RPMI7951 (cell line): ENCODE results near the gene SALL1. TPM values are rescaled to one million over a fixed set of nuclear protein-coding genes. Genes with fewer than 3 reads are reported as not detected.

Experiments
- DNase-seq: peaks from one replicate; pipeline ENCODE4 v3.0.0-alpha.2; 2012; ENCODE audit warnings: low read depth
- total RNA-seq: library from RNA; depleted of rRNA; stranded (reverse); fragments of >200 nt; shearing (Covaris generic); gene quantifications from 2 replicates; pipeline ENCODE4 v1.2.3, GENCODE V29; 2014

Gene SALL1
- total RNA-seq, 1 experiment from 2014 or later = 10.8 TPM

GRCh38 chr16:51141541-51141940 lies 9.5 kb downstream of the SALL1 start:
- DNase-seq = no peak

- DNase-seq = no peak
Measured at GRCh38 chr16:51141106-51141505, 10.0 kb downstream of the SALL1 start.

GRCh38 chr16:51140112-51140511 lies 11.0 kb downstream of the SALL1 start:
- no peak for DNase-seq

- no peak for DNase-seq
Measured at GRCh38 chr16:51139568-51139967, 11.5 kb downstream of the SALL1 start.

- no peak for DNase-seq
Measured at GRCh38 chr16:51138178-51138577, 12.9 kb downstream of the SALL1 start.

GRCh38 chr16:51137097-51137496 lies 14.0 kb downstream of the SALL1 start:
- DNase-seq = no peak

GRCh38 chr16:51134876-51135275 lies 16.2 kb downstream of the SALL1 start:
- DNase-seq = no peak

GRCh38 chr16:51134269-51134812 lies 16.7 kb downstream of the SALL1 start:
- no peak for DNase-seq

GRCh38 chr16:51133688-51134087 lies 17.4 kb downstream of the SALL1 start:
- DNase-seq = no peak

GRCh38 chr16:51133183-51133582 lies 17.9 kb downstream of the SALL1 start:
- DNase-seq = no peak

GRCh38 chr16:51132490-51133115 lies 18.5 kb downstream of the SALL1 start:
- DNase-seq = no peak

- no peak for DNase-seq
Measured at GRCh38 chr16:51131619-51132018, 19.5 kb downstream of the SALL1 start.

- peak; percentile 47 for DNase-seq
Measured at GRCh38 chr16:51129105-51129504, 22.0 kb downstream of the SALL1 start.

GRCh38 chr16:51125992-51126391 lies 25.1 kb downstream of the SALL1 start:
- DNase-seq = no peak

- no peak for DNase-seq
Measured at GRCh38 chr16:51124896-51125295, 26.2 kb downstream of the SALL1 start.

GRCh38 chr16:51121850-51122249 lies 29.2 kb downstream of the SALL1 start:
- DNase-seq = no peak

GRCh38 chr16:51120730-51121347 lies 30.2 kb downstream of the SALL1 start:
- no peak for DNase-seq

GRCh38 chr16:51119973-51120729 lies 30.9 kb downstream of the SALL1 start:
- DNase-seq = no peak

- DNase-seq = no peak
Measured at GRCh38 chr16:51119556-51119955, 31.5 kb downstream of the SALL1 start.

GRCh38 chr16:51116353-51116752 lies 34.7 kb downstream of the SALL1 start:
- no peak for DNase-seq

- DNase-seq = no peak
Measured at GRCh38 chr16:51114382-51114781, 36.7 kb downstream of the SALL1 start.

GRCh38 chr16:51113236-51114125 lies 37.6 kb downstream of the SALL1 start:
- DNase-seq = no peak
